HepG2 (cell line): Measurements from ENCODE around the gene DGKD. TPM values are rescaled to one million over a fixed set of nuclear protein-coding genes. Genes with fewer than 3 reads are reported as not detected.

Experiments used
- CHD2 ChIP-seq: IDR thresholded peaks from 2 replicates; pipeline ENCODE4 v1.6.1; 2011; ENCODE audit warnings: low read depth, low read length, improper control_type of control experiment
- HMG20B ChIP-seq: conservative IDR thresholded peaks from 2 replicates; pipeline ENCODE4 v1.6.1; 2016; ENCODE audit warnings: missing genetic modification reagents, missing compliant biosample characterization
- JUND ChIP-seq: sonication (generic); formaldehyde crosslinking; IDR thresholded peaks from 2 replicates; pipeline ENCODE4 v1.8.0; 2022; ENCODE audit warnings: mild to moderate bottlenecking, missing genetic modification reagents
- NFKB2 ChIP-seq: sonication (generic); formaldehyde crosslinking; IDR thresholded peaks from 2 replicates; pipeline ENCODE4 v1.4.0; 2020; ENCODE audit warnings: missing genetic modification reagents, borderline replicate concordance
- REPIN1 ChIP-seq: sonication (generic); formaldehyde crosslinking; IDR thresholded peaks from 2 replicates; pipeline ENCODE4 v1.8.0; 2022; ENCODE audit warnings: missing genetic modification reagents, low read depth, mild to moderate bottlenecking, borderline replicate concordance
- SIX1 ChIP-seq: sonication (generic); formaldehyde crosslinking; IDR thresholded peaks from 2 replicates; pipeline ENCODE4 v1.4.0; 2020; ENCODE audit warnings: missing genetic modification reagents, borderline replicate concordance
- SMC3 ChIP-seq: IDR thresholded peaks from 2 replicates; pipeline ENCODE4 v1.6.1; 2011; ENCODE audit warnings: low read length, improper control_type of control experiment
- TCF7 ChIP-seq: sonication (generic); IDR thresholded peaks from 2 replicates; pipeline ENCODE4 v1.6.1; 2016; ENCODE audit warnings: antibody characterized with exemption, low read depth
- TERF1 ChIP-seq: sonication (generic); formaldehyde crosslinking; IDR thresholded peaks from 2 replicates; pipeline ENCODE4 v1.8.0; 2022; ENCODE audit warnings: mild to moderate bottlenecking, missing genetic modification reagents, moderate library complexity
- ZBTB7A ChIP-seq: sonication (generic); formaldehyde crosslinking; IDR thresholded peaks from 2 replicates; pipeline ENCODE4 v1.8.0; 2022; ENCODE audit warnings: mild to moderate bottlenecking, missing genetic modification reagents
- ZFYVE20 ChIP-seq: sonication (generic); formaldehyde crosslinking; IDR thresholded peaks from 2 replicates; pipeline ENCODE4 v1.8.0; 2023; ENCODE audit warnings: low read depth, mild to moderate bottlenecking, moderate library complexity, missing genetic modification reagents, borderline replicate concordance
- ZMAT3 ChIP-seq: sonication (generic); formaldehyde crosslinking; conservative IDR thresholded peaks from 2 replicates; pipeline ENCODE4 v1.7.0; 2021; ENCODE audit warnings: missing genetic modification reagents
- ZNF335 ChIP-seq: sonication (generic); formaldehyde crosslinking; IDR thresholded peaks from 2 replicates; pipeline ENCODE4 v1.4.0; 2020; ENCODE audit warnings: missing genetic modification reagents
- polyA plus RNA-seq, 8 experiments: library from polyadenylated mRNA; depleted of rRNA in 3 of 8; stranded (reverse) in 7 of 8; unstranded in 1 of 8; fragments of >200 nt; fragmentation: Illumina TruSeq in 4 of 8; extraction: Trizol in 4 of 8; gene quantifications; 2 replicates each; pipeline versions ENCODE4 v1.2.1 to v1.2.3, GENCODE V29; 2011 to 2016; ENCODE audit warnings: low read depth in 4 of 8, missing spikeins in 1 of 8, mixed read lengths in 1 of 8; ENCODE audit not compliant: insufficient read depth in 1 of 8
- total RNA-seq, 5 experiments: library from RNA; depleted of rRNA; stranded (reverse); fragments of >200 nt; fragmentation: Illumina TruSeq; extraction: Trizol; gene quantifications; 2 replicates each; pipeline ENCODE4 v1.2.3, GENCODE V29; 2016; ENCODE audit warnings: low read depth in 1 of 5
- TF ChIP-seq, protein P1 (sequence below): sonication (generic); formaldehyde crosslinking; IDR thresholded peaks from 2 replicates; pipeline ENCODE4 v1.5.1; 2020; ENCODE audit warnings: mild to moderate bottlenecking, missing genetic modification reagents
- TF ChIP-seq, protein P2 (sequence below): sonication (generic); formaldehyde crosslinking; IDR thresholded peaks from 2 replicates; pipeline ENCODE4 v1.4.0; 2020; ENCODE audit warnings: missing genetic modification reagents, mild to moderate bottlenecking, borderline replicate concordance
- TF ChIP-seq, protein P3 (sequence below): sonication (generic); formaldehyde crosslinking; IDR thresholded peaks from 2 replicates; pipeline ENCODE4 v1.5.0; 2020; ENCODE audit warnings: missing genetic modification reagents, mild to moderate bottlenecking, borderline replicate concordance
- TF ChIP-seq, protein P4 (sequence below): sonication (generic); formaldehyde crosslinking; IDR thresholded peaks from 2 replicates; pipeline ENCODE4 v1.4.0; 2020; ENCODE audit warnings: missing genetic modification reagents
- TF ChIP-seq, protein P5 (sequence below): sonication (generic); formaldehyde crosslinking; IDR thresholded peaks from 2 replicates; pipeline ENCODE4 v1.5.1; 2020; ENCODE audit warnings: missing genetic modification reagents, mild to moderate bottlenecking, borderline replicate concordance

The DGKD gene
- total and polyA plus RNA-seq, 2 of the 13 experiments (the other 11 are each of a cell fraction or from before 2014, with no cell fraction given): 24.5 to 33.2 TPM

DNA sequence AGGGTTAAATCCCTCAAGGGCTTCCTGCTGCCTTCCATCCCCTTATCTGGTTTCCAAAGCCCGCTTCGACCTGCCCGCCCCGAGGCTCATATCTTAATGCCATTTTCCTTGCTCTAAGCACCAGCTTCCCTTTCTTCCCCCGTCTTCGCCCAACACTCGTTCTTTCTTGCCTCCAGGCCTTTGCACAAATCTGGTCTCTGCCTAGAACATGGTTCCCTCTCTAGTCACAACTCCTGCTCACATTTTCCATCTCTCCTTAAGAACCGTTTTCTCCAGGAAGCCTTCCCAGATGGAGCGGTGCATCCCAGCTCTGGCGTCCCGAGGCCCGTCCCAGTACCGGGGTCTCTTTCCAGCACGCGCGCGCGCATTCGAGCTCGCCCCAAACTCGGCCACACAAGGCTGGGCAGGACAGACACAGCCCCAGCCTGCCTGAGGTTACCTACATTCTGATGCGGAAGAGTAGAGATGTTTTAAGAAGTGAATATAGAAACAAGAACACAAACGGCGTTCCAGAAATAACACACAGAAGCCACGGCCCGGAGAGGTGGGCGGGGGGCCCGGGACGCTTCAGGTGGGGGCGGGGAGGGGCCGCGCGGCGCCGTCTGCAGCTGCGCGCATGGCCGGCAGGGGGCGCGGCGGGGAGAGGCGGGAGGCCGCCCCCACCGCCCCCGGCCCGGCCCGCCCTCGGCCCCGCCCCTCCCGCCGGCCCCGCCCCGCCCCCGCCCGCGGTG lies at the start of gene DGKD (continued):
- TF ChIP-seq, protein P1, sequence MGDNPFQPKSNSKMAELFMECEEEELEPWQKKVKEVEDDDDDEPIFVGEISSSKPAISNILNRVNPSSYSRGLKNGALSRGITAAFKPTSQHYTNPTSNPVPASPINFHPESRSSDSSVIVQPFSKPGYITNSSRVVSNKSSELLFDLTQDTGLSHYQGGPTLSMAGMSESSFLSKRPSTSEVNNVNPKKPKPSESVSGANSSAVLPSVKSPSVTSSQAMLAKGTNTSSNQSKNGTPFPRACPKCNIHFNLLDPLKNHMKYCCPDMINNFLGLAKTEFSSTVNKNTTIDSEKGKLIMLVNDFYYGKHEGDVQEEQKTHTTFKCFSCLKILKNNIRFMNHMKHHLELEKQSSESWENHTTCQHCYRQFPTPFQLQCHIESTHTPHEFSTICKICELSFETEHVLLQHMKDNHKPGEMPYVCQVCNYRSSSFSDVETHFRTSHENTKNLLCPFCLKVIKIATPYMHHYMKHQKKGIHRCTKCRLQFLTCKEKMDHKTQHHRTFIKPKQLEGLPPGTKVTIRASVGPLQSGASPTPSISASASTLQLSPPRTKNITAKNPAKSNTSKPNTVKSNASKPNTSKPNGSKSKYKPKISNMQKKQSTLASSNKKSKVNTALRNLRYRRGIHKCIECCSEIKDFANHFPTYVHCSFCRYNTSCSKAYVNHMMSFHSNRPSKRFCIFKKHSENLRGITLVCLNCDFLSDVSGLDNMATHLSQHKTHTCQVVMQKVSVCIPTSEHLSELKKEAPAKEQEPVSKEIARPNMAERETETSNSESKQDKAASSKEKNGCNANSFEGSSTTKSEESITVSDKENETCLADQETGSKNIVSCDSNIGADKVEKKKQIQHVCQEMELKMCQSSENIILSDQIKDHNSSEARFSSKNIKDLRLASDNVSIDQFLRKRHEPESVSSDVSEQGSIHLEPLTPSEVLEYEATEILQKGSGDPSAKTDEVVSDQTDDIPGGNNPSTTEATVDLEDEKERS (CRISPR knock-in tag): no peak
- TF ChIP-seq TERF1 (CRISPR knock-in tag) (no peak), ZNF335 (CRISPR knock-in tag) (no peak), TCF7 (no peak), ZFYVE20 (CRISPR knock-in tag) (no peak), ZMAT3 (peak; percentile 8; the same call in 1 of the 2 replicates), REPIN1 (CRISPR knock-in tag) (no peak), CHD2 (no peak), HMG20B (no peak), SMC3 (no peak), ZBTB7A (CRISPR knock-in tag) (peak; percentile 75; the same call in 1 of the 2 replicates), NFKB2 (CRISPR knock-in tag) (peak; percentile 11; the same call in 1 of the 2 replicates), SIX1 (0 out of 2 replicates have a peak, but pooled peaks have one; percentile 58), JUND (CRISPR knock-in tag) (no peak)
- TF ChIP-seq, protein P2, sequence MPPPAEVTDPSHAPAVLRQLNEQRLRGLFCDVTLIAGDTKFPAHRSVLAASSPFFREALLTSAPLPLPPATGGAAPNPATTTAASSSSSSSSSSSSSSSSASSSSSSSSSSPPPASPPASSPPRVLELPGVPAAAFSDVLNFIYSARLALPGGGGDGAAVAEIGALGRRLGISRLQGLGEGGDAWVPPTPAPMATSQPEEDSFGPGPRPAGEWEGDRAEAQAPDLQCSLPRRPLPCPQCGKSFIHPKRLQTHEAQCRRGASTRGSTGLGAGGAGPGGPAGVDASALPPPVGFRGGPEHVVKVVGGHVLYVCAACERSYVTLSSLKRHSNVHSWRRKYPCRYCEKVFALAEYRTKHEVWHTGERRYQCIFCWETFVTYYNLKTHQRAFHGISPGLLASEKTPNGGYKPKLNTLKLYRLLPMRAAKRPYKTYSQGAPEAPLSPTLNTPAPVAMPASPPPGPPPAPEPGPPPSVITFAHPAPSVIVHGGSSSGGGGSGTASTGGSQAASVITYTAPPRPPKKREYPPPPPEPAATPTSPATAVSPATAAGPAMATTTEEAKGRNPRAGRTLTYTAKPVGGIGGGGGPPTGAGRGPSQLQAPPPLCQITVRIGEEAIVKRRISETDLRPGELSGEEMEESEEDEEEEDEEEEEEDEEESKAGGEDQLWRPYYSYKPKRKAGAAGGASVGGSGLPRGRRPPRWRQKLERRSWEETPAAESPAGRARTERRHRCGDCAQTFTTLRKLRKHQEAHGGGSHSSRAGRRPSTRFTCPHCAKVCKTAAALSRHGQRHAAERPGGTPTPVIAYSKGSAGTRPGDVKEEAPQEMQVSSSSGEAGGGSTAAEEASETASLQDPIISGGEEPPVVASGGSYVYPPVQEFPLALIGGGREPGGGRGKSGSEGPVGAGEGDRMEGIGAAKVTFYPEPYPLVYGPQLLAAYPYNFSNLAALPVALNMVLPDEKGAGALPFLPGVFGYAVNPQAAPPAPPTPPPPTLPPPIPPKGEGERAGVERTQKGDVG: no peak
- TF ChIP-seq, protein P3, sequence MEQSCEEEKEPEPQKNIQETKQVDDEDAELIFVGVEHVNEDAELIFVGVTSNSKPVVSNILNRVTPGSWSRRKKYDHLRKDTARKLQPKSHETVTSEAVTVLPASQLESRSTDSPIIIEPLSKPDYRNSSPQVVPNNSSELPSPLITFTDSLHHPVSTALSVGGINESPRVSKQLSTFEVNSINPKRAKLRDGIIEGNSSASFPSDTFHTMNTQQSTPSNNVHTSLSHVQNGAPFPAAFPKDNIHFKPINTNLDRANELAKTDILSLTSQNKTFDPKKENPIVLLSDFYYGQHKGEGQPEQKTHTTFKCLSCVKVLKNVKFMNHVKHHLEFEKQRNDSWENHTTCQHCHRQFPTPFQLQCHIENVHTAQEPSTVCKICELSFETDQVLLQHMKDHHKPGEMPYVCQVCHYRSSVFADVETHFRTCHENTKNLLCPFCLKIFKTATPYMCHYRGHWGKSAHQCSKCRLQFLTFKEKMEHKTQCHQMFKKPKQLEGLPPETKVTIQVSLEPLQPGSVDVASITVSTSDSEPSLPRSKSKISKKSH (CRISPR knock-in tag): no peak; the same call in 1 of the 2 replicates
- TF ChIP-seq, protein P4, sequence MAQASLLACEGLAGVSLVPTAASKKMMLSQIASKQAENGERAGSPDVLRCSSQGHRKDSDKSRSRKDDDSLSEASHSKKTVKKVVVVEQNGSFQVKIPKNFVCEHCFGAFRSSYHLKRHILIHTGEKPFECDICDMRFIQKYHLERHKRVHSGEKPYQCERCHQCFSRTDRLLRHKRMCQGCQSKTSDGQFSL (CRISPR knock-in tag): no peak
- TF ChIP-seq, protein P5, sequence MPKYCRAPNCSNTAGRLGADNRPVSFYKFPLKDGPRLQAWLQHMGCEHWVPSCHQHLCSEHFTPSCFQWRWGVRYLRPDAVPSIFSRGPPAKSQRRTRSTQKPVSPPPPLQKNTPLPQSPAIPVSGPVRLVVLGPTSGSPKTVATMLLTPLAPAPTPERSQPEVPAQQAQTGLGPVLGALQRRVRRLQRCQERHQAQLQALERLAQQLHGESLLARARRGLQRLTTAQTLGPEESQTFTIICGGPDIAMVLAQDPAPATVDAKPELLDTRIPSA (CRISPR knock-in tag): no peak
